Epithelial cell of esophagus (primary cell): ENCODE data around the gene MYOF.

ENCODE experiments used
- DNase-seq: peaks from one replicate; pipeline ENCODE4 v3.0.0; 2010; ENCODE audit warnings: low read depth
- H3K4me3 ChIP-seq: 2 replicates; pipeline ENCODE4 v1.5.1; 2011; ENCODE audit warnings: mild to moderate bottlenecking, low read length, control low read depth
- CTCF ChIP-seq: IDR thresholded peaks from 2 replicates; pipeline ENCODE4 v1.5.1; 2011; ENCODE audit warnings: low read depth, mild to moderate bottlenecking, low read length, control low read depth, inconsistent platforms; ENCODE audit not compliant: insufficient read depth; ENCODE audit errors: missing control alignments

MYOF gene

GRCh38 chr10:93481637-93482144 lies 443 bp downstream of the MYOF start:
- H3K4me3 ChIP-seq = peak overlapping the region; percentile 84
- peak; percentile 44 for DNase-seq
- no peak for TF ChIP-seq CTCF

- no peak for TF ChIP-seq CTCF
- peak overlapping the region; percentile 84 for H3K4me3 ChIP-seq
These were observed 3.3 kb downstream of the MYOF start for GRCh38 chr10:93478873-93479272.

GRCh38 chr10:93476756-93477155 lies 5.4 kb downstream of the MYOF start:
- DNase-seq = no peak
- no peak for TF ChIP-seq CTCF
- no peak overlapping the region for H3K4me3 ChIP-seq

More at GRCh38 chr10:93478873-93479272, 3.3 kb downstream of the MYOF start:
- no peak for DNase-seq

GRCh38 chr10:93475871-93476270 lies 6.3 kb downstream of the MYOF start:
- no peak for TF ChIP-seq CTCF
- H3K4me3 ChIP-seq = no peak overlapping the region
- DNase-seq = peak; percentile 91

GRCh38 chr10:93475227-93475626 lies 6.9 kb downstream of the MYOF start:
- TF ChIP-seq CTCF = no peak
- no peak for DNase-seq
- H3K4me3 ChIP-seq = no peak overlapping the region

GRCh38 chr10:93473804-93474472 lies 8.2 kb downstream of the MYOF start:
- no peak for DNase-seq
- TF ChIP-seq CTCF = no peak
- H3K4me3 ChIP-seq = no peak overlapping the region

- H3K4me3 ChIP-seq = no peak overlapping the region
- DNase-seq = no peak
- no peak for TF ChIP-seq CTCF
These were observed 9.0 kb downstream of the MYOF start for GRCh38 chr10:93473161-93473560.
